Body of pancreas (tissue), 4 donors: ENCODE data around the gene HTR1D.

Experiments used
- CTCF ChIP-seq, 7 experiments: fragments of 450-650 bp in 4 of 7; fragments of 200-600 bp in 3 of 7; sonication (generic) in 3 of 7; IDR thresholded peaks; one replicate each; pipeline ENCODE4 v1.5.1; 2016 to 2019; ENCODE audit warnings: antibody characterized with exemption in 7 of 7
- POLR2A ChIP-seq, 3 donors: fragments of 450-650 bp; IDR thresholded peaks; one replicate each; pipeline ENCODE4 v1.6.1; 2016; ENCODE audit warnings: antibody characterized with exemption in 3 of 3, mild to moderate bottlenecking in 2 of 3

- TF ChIP-seq CTCF (IDR thresholded peaks at IDR 0.05), result peak; percentile 22 to 69 (median 52)
- no peak for TF ChIP-seq POLR2A (IDR thresholded peaks at IDR 0.05)
Measured at GRCh38 chr1:23216771-23217420, 406 bp downstream of the HTR1D start.
